HG03066 (cell line): ENCODE data around the gene ETAA1.

Experiments used
- ATAC-seq: cut with Tn5 transposase; IDR thresholded peaks from one replicate; pipeline ENCODE4 v1.9.1; 2021; ENCODE audit warnings: low read depth; ENCODE audit not compliant: unreplicated experiment

ETAA1 gene

DNA sequence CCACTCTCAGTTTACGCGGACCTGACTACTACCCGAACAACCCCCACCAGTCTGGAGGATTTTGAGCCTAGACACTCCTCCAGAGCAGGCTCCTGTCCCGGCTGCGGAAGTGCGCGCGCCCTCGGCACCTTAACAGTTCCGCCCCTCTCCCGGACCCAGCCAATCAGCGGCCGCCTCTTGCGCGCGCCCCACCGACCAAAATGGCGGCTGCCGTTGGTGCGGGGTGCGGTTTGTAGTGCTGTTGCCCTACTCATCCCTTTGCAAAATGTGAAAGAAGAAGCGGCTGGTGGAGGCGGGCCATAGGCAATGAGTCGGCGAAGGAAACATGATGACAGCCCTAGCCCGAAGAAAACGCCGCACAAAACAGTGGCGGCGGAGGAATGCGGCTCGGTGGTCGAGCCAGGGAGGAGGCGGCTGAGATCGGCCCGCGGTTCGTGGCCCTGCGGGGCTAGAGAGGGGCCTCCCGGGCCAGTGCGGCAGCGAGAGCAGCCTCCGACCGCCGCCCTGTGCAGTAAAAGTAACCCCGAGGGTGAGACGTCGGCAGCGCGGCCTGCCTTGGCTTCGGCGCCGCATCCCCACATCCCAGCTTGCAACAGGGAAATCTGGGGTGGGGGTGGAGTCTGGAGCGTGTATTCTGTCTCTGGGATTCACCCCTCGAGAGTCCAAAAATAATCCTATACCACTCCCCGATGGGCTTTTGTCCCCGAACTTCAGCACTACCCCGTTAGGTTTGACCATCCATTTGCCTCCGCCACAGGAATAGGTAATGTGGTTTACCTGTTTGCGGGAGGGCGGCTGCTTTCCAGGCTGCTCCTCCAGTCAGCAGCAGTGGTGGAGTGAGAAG, at the start of gene ETAA1:
Gene ETAA1 (plus strand): TSS at position 191 of the 844 bp plus-strand sequence. CDS start 116 bp downstream, at position 307.
- peak; percentile 99 for ATAC-seq

DNA sequence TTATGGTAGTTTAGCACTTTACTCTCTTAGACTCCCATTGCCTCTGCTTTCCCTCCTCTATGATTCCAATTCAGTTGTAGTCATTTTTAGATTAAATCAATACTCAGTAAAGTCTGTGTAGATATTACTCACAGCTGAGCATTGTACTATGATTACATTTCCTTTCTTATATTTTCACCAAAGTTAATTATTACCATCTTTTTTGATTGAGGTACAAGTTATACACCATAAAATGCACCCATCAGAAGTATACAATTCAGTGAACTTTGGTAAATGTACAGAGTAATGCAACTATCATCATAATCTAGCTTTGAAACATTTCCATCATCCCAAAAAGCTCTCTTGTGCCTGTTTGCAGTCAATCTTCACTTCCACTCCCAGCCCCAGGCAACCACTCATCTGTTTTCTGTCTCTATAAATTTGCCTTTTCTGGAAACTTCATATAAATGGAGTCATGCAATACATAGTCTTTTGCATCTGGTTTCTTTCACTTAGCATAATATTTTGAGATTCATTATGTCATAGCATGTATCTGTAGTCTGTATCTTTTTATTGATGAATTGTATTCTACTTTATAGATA, 30.2 kb upstream of the ETAA1 start:
- ATAC-seq: no peak

DNA sequence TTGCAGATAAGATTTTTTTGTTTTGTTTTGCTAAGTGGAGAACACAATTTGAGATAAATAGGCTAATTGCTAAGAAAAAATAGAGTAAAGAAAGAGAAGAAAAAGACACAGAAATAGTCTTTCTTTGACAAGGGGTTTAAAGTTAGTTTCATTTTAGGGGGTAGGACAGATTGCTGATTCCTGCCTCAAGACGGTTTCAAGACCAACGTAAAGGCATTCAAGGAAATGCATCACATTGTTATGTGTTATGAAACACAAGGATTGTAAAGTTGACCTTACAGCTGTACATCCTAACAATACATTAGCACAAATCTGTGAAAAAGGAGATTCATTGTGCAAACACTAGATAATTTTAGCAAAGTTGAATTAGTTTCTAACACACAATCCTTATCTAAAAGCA, 22.7 kb upstream of the ETAA1 start:
- ATAC-seq: no peak

DNA sequence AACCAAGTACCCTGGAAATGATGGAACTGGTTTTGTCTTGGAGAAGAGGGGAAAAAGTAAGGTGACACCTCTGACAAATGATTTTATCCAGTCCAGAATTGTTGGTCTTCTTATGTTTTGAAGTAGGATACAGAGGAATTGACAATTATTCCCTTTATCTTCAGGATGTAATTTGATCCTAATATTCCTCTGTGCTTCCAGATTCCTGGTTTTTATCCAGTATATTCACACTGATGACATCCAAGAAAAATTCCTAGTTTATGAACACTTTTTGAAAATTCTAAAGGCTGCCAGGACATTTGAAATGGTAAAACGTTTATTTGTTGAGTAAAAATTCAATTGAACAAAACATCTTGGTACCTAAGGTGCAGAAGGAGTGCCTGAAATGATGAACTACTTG, 22.2 kb upstream of the ETAA1 start:
- no peak for ATAC-seq

DNA sequence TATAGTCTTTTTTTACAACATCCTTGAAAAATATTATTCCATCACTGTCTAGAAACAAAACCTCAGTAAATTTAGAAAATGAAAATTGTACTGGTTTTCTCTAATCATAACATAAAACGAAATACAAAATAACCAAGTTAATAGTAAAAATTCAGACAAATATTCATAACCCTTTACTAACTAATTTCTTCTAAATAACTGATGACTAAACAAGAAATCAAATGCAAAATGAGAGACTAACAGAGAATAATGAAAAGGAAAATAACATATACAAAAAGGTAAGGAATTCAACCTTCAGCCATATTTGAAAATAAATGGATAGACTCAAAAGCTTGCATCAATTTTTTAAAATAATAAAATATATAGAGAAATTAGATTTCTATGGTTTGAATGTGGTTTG, 18.6 kb upstream of the ETAA1 start:
- no peak for ATAC-seq

DNA sequence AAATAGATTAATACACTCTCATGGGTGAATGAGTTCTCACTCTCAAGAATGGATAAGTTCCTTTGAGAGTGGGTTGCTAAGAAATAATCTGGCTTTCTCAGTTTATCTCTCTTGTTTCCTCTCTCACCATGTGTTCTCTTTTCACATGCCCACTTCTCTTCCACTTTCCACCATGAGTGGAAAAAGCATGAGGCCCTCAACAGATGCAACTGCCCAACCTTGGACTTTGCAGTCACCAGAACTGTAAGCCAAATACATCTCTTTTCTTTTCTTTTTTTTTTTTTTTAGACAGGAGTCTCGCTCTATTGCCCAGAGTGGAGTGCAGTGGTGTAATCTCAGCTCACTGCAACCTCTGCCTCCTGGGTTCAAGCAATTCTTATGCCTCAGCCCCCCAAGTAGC, 18.1 kb upstream of the ETAA1 start:
- no peak for ATAC-seq

DNA sequence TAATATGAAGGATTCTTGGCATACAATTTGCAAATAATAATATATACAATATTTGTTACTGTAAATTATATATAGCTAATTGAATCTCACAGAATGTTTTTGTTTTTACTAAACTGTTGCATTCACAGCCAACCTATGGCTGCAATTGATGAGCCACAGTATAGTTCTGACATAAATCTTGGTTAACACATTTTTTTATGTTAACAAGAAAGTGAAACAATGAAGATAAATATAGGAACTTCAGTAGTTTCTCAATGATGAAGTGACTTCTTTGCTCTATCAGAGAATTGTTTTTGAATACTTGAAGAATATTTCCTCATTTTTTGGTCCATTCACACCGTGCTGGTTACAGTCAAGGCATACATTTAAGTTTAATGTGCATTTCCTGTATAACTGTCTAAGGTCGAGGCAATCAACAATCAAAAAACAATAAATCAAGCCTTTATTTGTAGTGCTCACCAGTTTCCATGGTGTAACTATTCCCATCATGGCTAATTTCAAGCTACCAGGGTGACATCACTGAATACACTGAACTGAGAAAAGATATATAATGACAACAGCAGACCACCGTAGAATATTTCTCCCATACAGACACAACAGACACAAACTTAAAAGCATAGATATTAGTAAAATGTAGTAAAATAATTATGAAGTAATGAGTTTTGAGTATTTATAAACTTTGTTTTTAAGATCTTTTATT, 12.9 kb upstream of the ETAA1 start:
- ATAC-seq: no peak

DNA sequence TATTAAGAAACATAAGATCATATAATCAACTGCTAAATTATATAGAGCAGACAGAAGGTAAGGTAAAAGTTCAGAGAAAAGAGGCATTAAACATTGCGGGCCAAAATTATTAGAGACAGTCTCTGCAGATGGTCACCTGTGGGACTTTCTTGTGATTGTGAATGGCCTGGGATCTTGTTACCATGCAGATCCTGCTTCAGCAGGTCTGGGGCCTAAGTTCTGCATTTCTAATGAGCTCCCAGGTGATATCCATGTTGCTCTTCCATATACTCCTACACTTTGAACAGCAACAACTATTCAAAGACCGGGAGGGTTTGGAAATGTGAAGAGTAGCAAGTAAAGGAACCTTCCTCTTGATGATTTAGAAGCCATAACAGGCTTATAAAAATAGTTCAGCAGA, 8.5 kb upstream of the ETAA1 start:
- ATAC-seq: no peak

DNA sequence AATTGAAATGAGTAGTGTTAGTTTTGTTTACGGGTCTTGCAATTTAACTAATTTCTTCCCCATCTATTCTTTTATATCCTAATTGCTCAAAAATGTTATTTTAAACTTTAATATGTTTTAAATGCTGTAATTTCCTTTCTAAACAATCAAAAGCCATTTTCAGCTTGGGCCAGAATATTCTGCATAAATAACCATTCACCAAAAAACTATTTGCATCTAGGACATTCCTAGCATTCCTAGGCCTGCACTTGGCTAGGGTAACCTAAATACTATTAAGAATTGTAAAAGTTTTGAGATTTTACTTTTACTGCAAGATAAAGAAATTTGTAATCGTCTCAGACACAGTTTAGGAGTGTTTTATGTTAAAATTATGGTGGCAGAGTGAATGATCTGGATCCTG, 7.8 kb upstream of the ETAA1 start:
- no peak for ATAC-seq

DNA sequence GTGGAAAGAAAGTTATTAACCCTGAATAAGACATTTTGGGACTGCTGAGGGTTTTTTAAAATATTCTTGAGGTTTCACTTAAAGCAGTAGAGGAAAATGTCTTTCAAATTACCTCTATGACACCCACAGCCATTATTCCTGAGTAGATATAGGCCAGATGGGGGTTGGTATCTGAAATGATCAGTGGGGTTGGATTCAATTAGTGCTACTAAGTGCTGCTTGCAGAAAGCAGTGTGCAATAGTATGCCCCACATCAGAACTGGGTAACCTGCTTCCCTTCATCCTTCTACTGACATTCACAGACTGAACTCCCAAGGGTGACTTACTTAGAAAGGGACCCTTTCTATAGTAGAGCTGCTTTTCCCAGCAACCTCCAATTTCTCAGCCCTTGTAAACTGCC, 7.3 kb upstream of the ETAA1 start:
- no peak for ATAC-seq

DNA sequence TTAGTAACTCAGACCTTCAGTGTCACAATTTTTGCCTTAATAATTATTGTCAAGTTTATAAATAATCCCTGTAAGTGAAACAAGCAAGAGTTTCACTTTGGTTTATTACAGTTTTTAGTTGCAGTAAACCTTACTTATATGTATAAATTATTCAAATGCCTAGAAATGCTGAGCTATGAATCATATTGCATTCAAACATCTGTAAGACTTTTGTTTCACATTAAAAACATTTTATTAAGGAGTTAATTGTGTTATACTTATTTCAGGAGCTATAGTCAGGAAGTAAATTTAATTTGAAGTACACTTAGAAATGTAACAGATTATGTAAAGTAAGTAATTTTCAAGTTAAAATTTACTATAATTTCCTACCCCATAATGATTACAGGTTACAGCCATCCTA, 3.9 kb upstream of the ETAA1 start:
- no peak for ATAC-seq

DNA sequence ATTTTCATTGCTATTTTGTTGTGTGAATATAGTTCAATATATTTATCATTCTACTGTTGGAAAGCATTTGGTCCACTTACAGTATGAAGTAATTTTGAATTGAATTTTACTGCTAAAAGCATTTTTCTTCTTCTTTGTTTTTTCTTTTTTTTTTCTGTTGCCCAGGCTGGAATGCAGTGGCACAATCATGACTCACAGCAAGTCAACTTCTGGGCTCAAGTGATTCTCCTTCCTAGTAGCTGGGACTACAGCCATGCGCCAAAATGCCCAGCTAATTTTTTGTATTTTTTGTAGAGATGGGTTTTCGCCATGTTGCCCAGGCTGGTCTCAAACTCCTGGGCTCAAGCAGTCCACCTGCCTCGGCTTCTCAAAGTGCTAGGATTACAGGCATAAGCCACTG, 2.4 kb upstream of the ETAA1 start:
- ATAC-seq: no peak

DNA sequence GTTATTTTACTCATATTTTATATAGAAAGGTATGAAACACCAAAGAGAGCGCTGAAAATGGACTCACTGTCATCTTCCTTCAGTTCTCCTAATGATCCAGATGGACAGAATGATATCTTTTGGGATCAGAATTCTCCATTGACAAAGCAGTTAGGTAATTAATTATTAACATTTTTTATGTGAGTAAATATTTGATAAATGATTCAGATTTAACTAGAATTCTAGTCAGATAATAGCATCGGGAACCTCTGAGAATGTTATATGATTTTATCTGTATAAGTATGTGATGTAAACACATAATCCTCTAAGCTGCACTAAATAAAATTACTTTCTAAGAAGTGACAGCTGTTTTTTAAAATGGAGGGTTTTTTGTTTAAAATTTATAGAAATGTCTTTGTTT, 2.0 kb downstream of the ETAA1 start:
- no peak for ATAC-seq

DNA sequence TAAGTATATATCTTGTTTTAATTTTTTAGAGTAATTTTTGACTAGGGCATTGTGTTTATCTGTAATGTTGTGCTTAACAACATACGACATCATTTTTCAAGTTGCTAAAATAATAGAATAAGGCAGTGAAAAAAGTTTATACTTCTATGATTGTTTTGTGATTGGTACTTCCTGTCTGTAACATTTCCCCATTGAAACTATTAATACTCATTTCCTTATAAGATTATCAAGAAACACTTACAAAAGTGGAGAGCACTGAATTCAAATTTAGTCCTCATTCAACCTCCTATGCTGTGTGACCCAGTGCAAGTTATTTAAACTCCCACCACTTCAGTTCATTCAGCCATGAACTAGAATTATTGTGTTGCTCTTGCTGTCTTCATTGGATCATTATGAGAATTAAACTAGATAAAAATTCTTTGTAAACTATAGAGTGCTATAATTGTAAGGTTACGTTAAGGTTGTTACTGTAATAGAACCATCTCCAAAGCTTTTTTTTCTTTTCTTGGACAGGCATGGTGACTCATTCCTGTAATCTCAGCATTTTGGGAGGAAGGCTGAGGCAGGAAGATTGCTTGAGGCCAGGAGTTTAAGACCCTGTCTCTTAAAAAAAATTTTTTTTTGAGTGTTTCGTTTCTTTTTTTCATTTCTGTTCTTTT, 2.8 kb downstream of the ETAA1 start:
- ATAC-seq: no peak

DNA sequence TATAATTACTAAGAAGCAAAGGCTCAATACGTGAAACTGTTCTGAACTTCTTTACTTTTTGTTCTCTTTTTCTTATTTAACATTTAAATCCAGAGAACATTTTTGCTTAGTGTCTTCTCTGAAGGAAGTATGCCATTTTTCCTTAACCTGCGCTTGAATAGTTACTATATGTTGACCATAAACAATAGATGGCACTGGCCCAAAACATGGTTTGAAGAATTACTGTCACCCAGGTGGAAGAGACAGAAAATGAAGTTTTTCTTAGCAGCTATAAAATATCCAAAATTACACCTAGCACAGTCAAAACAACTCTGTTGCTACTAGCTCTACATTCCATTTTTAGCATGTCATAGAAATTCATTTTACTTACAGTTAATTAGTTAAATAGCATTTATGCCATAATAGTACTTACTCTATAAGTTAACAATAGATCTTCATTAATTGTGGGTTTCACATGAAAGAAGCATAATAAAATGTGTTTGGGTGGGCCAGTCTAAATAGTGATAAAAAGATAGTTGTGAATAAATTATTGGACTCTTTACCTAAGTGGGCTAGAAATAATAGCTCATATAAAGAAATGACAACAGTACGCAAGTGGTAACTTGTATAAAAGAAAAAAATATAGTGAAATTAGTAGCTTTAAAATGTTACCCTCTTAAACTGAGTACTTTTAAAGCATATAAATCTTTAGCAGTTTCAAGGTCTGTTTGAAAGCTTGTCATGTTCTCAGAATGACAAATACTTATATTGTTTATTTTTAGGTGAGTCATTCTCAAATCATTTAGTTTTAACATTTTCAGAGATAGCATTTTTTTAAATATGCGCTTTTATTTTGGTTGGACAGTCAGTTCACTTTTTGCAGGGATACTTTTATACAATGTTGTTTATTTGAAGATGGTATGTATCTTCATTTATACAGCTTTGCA, 3.7 kb downstream of the ETAA1 start:
- no peak for ATAC-seq

DNA sequence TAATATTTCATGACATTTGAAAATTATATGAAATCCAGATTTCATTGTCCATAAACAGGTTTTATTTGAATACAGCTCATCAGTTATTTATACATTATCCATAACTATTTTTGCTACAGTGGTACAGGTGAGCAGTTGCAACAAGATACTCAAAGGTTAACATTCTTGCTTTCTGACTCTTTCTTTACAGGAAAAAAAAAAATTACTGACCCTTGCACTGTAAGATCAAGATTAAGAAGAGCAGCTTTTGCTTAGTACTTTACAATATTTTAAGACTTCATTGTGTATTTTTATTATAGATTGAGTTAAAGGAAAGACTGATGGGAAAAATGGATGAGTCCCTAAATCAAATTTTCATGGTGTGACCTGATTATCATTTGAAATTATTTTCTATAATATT, 11.2 kb downstream of the ETAA1 start:
- no peak for ATAC-seq

DNA sequence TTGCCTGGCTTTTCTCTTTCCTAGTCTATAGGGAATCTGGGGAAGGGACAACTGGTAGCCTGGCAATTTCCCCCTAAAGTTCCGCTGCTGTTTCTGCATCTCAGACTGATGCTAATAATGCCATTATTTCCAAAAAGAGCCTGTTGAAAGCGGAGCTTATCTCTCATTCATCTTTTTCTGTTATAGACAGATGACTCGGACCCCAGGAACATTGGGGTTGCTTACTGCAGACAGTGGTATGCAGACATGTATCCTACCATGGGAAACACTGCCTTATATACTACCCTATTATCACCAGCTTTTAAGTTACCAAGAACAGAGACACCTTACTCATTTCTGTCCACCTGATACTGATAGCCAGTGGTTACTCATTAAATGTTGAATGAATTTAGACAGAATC, 15.3 kb downstream of the ETAA1 start:
- no peak for ATAC-seq

DNA sequence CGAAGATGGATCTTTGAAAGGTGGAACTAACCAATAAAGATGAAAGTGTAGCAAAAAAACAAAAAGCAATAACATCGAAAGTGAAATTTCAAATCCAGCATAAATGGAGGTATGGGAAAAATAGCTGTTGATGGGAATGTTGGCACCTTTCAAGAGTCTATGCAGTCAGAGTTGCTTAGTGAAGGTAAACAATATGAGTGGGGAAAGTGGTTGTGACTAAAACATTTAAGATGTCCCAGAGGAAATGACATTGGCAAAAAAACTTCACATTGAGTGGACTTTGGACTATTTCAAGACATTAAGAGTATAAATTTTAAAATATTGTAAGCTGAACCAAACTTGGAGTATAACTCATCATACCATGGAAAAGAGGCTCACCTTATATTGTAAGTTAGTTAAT, 17.7 kb downstream of the ETAA1 start:
- ATAC-seq: no peak

DNA sequence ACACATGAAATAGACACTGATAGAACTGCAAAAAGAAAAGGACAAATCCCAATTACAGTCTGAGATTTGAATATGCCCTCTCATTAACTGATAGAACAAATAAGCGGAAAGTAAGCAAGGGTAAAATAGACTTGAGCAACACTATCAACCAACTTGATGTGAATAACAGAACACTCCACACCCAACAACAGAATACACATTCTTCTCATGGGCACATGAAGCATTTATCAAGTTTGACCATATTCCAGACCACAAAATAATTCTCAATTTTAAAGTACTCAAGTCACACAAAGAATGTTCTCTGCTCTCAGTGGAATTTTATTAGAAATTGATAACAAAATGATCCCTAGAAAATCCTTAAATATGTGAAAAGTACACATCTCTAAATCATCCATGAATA, 19.0 kb downstream of the ETAA1 start:
- ATAC-seq: no peak

DNA sequence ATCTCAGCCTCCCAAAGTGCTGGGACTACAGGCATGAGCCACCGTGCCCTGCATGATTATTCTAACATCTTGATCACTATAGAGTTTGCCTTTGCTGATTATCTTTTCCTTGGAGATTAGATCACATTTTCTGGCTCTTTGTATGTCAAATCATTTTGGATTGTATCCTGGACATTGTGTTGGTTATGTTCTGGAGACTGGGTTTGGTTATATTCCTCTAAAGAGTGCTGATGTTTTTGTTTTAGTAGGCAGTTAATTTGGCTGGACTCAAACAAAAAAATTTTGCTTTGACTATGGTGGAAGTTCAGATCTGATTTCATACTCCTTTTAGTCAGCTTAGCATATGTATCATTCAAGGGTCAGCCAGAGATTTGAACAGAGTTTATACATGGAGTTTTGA, 26.4 kb downstream of the ETAA1 start:
- no peak for ATAC-seq
